GM12872 (cell line): ENCODE data around the gene ANO8.

Source experiments
- TF ChIP-seq, protein P1 (sequence below): IDR thresholded peaks from 3 replicates; pipeline ENCODE4 v1.5.1; 2011; ENCODE audit warnings: low read depth, mild to moderate bottlenecking, low read length, moderate library complexity; ENCODE audit not compliant: insufficient read depth

The ANO8 gene

GRCh38 chr19:17318966-17319365 is 15.7 kb downstream of the ANO8 start:
- TF ChIP-seq, protein P1, sequence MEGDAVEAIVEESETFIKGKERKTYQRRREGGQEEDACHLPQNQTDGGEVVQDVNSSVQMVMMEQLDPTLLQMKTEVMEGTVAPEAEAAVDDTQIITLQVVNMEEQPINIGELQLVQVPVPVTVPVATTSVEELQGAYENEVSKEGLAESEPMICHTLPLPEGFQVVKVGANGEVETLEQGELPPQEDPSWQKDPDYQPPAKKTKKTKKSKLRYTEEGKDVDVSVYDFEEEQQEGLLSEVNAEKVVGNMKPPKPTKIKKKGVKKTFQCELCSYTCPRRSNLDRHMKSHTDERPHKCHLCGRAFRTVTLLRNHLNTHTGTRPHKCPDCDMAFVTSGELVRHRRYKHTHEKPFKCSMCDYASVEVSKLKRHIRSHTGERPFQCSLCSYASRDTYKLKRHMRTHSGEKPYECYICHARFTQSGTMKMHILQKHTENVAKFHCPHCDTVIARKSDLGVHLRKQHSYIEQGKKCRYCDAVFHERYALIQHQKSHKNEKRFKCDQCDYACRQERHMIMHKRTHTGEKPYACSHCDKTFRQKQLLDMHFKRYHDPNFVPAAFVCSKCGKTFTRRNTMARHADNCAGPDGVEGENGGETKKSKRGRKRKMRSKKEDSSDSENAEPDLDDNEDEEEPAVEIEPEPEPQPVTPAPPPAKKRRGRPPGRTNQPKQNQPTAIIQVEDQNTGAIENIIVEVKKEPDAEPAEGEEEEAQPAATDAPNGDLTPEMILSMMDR, result no peak

DNA sequence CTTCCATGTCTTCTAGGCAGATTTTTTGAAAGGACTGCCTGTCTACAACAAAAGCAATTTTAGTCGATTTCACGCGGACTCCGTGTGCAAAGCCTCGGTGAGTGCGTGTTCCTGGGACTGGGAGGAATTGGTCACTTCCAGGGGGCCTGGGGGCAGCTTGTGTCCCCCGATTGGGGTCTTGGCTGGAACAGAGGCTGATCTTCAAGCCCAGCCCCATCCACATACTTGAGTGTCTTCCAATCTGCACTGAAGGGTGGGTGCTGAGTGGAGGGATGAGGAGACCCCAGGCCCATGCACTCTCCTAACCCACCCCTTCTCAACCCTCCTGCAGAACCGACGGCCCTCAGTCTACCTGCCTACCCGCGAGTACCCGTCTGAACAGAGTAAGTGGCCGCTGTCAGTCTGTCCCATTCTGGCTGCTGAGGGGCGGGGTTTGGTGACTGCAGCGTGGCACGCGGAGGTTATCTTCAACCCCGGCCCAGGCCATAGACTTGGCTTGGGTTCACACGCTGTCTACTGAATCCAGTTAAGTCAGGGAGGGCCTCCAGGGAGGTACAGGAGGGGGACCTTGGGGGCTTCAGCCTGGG is 20.6 kb downstream of the ANO8 start:
- TF ChIP-seq, protein P1, result no peak

- TF ChIP-seq, protein P1, result no peak
These were observed 22.2 kb downstream of the ANO8 start for GRCh38 chr19:17312189-17313113.

- TF ChIP-seq, protein P1, result no peak
These were observed 23.0 kb downstream of the ANO8 start for GRCh38 chr19:17311455-17312188.

GRCh38 chr19:17309965-17310461 is 24.6 kb downstream of the ANO8 start:
- TF ChIP-seq, protein P1, result no peak

- TF ChIP-seq, protein P1, result no peak
These were observed 25.3 kb downstream of the ANO8 start, which contains the start of gene DDA1 for GRCh38 chr19:17309198-17309964. Gene DDA1, plus strand, starts transcription at chr19:17309563. Its CDS starts 92 bp downstream, at chr19:17309655.
